SK-N-SH treated with all-trans-retinoic acid at 6 μM for 48 hours (cell line): ENCODE results near the gene USP24.

Experiments used
- ATAC-seq: fragments of 200-7000 bp; cut with Tn5 transposase; 3 replicates; pipeline ENCODE4 v1.9.1; 2020; ENCODE audit warnings: mild to moderate bottlenecking, moderate library complexity
- CREB5 ChIP-seq: fragments of 250-450 bp; sonication (Bioruptor Pico); IDR thresholded peaks from 2 replicates; pipeline ENCODE4 v1.5.1; 2020; ENCODE audit warnings: low read depth, mild to moderate bottlenecking, moderate library complexity
- CSDC2 ChIP-seq: fragments of 250-450 bp; sonication (Bioruptor Pico); IDR thresholded peaks from 2 replicates; pipeline ENCODE4 v1.5.0; 2020; ENCODE audit warnings: mild to moderate bottlenecking, moderate library complexity
- ESRRG ChIP-seq: fragments of 250-450 bp; sonication (Bioruptor Pico); IDR thresholded peaks from 2 replicates; pipeline ENCODE4 v1.6.1; 2021; ENCODE audit warnings: mild to moderate bottlenecking
- GLIS3 ChIP-seq: fragments of 250-450 bp; sonication (Bioruptor Pico); IDR thresholded peaks from 2 replicates; pipeline ENCODE4 v1.5.0; 2020; ENCODE audit warnings: mild to moderate bottlenecking, moderate library complexity
- ISL1 ChIP-seq: fragments of 250-450 bp; sonication (Bioruptor Pico); IDR thresholded peaks from 2 replicates; pipeline ENCODE4 v2.1.2; 2022; ENCODE audit warnings: mild to moderate bottlenecking, moderate library complexity
- OSR1 ChIP-seq: fragments of 250-450 bp; sonication (Bioruptor Pico); IDR thresholded peaks from 2 replicates; pipeline ENCODE4 v1.8.0; 2022; ENCODE audit warnings: moderate library complexity, mild to moderate bottlenecking, inconsistent platforms
- PATZ1 ChIP-seq: fragments of 250-450 bp; sonication (Bioruptor Pico); IDR thresholded peaks from 2 replicates; pipeline ENCODE4 v1.8.0; 2020; ENCODE audit warnings: mild to moderate bottlenecking, moderate library complexity, borderline replicate concordance
- POU6F1 ChIP-seq: fragments of 250-450 bp; sonication (Bioruptor Pico); IDR thresholded peaks from 2 replicates; pipeline ENCODE4 v1.8.0; 2021; ENCODE audit warnings: low read depth, mild to moderate bottlenecking, moderate library complexity, borderline replicate concordance
- PPARA ChIP-seq: fragments of 250-450 bp; sonication (Bioruptor Pico); IDR thresholded peaks from 2 replicates; pipeline ENCODE4 v1.5.0; 2020; ENCODE audit warnings: mild to moderate bottlenecking, borderline replicate concordance
- RARB ChIP-seq: fragments of 250-450 bp; sonication (Bioruptor Pico); IDR thresholded peaks from 2 replicates; pipeline ENCODE4 v1.8.0; 2021; ENCODE audit warnings: mild to moderate bottlenecking, moderate library complexity
- SNAI2 ChIP-seq: fragments of 250-450 bp; sonication (Bioruptor Pico); IDR thresholded peaks from 2 replicates; pipeline ENCODE4 v1.5.0; 2020; ENCODE audit warnings: mild to moderate bottlenecking, moderate library complexity
- TCF4 ChIP-seq: fragments of 250-450 bp; sonication (Bioruptor Pico); IDR thresholded peaks from 2 replicates; pipeline ENCODE4 v1.8.0; 2021; ENCODE audit warnings: mild to moderate bottlenecking, moderate library complexity, borderline replicate concordance
- TOX ChIP-seq: fragments of 250-450 bp; sonication (Bioruptor Pico); IDR thresholded peaks from 2 replicates; pipeline ENCODE4 v1.8.0; 2021; ENCODE audit warnings: mild to moderate bottlenecking, moderate library complexity, borderline replicate concordance
- ZC3H10 ChIP-seq: fragments of 250-450 bp; sonication (Bioruptor Pico); IDR thresholded peaks from 2 replicates; pipeline ENCODE4 v1.5.1; 2021; ENCODE audit warnings: mild to moderate bottlenecking, moderate library complexity
- ZFP3 ChIP-seq: fragments of 250-450 bp; sonication (Bioruptor Pico); IDR thresholded peaks from 2 replicates; pipeline ENCODE4 v1.5.0; 2020; ENCODE audit warnings: mild to moderate bottlenecking, moderate library complexity
- ZFP30 ChIP-seq: fragments of 450-650 bp; formaldehyde crosslinking; IDR thresholded peaks from 2 replicates; pipeline ENCODE4 v1.5.0; 2022; ENCODE audit warnings: mild to moderate bottlenecking, moderate library complexity
- ZNF565 ChIP-seq: fragments of 450-650 bp; formaldehyde crosslinking; conservative IDR thresholded peaks from 2 replicates; pipeline ENCODE4 v1.5.0; 2020; ENCODE audit warnings: low read depth, mild to moderate bottlenecking, moderate library complexity
- ZNF70 ChIP-seq: fragments of 450-650 bp; formaldehyde crosslinking; IDR thresholded peaks from 2 replicates; pipeline ENCODE4 v1.5.0; 2020; ENCODE audit warnings: mild to moderate bottlenecking, moderate library complexity
- ZNF8 ChIP-seq: fragments of 450-650 bp; formaldehyde crosslinking; IDR thresholded peaks from 2 replicates; pipeline ENCODE4 v1.5.0; 2020; ENCODE audit warnings: mild to moderate bottlenecking, moderate library complexity
- TF ChIP-seq, protein P1 (sequence below): fragments of 250-450 bp; sonication (Bioruptor Pico); IDR thresholded peaks from 2 replicates; pipeline ENCODE4 v1.5.0; 2020; ENCODE audit warnings: mild to moderate bottlenecking, moderate library complexity

USP24 gene

DNA sequence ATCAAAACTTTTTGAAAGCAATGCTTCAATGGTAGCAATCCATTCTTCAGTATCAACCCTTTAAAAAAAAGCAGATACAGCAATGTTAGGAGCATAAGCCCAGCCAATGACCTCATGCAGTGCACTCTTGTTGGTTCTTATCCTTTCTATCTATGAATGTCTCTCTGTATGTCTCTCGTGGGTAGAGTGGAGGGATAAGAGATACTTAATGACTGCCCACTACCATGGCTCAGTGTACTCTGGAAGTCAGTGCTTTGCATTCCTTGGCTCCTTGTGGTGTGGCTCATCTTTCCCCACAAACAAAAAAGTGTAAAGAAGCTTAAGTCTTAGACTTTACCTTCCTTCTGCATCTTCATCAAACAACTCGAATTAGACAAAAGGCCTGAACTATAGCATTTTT is 125.5 kb downstream of the USP24 start:
- TF ChIP-seq ISL1 (CRISPR knock-in tag) (no peak), CREB5 (CRISPR knock-in tag) (no peak), ZFP3 (no peak), ZC3H10 (CRISPR knock-in tag) (no peak), PPARA (CRISPR knock-in tag) (no peak), TCF4 (CRISPR knock-in tag) (no peak), ZFP30 (CRISPR knock-in tag) (no peak), ESRRG (CRISPR knock-in tag) (no peak), GLIS3 (CRISPR knock-in tag) (no peak), OSR1 (CRISPR knock-in tag) (no peak), CSDC2 (CRISPR knock-in tag) (no peak), ZNF565 (CRISPR knock-in tag) (no peak), POU6F1 (CRISPR knock-in tag) (no peak), ZNF8 (CRISPR knock-in tag) (no peak), RARB (CRISPR knock-in tag) (no peak), PATZ1 (CRISPR knock-in tag) (no peak), TOX (CRISPR knock-in tag) (no peak)
- TF ChIP-seq, protein P1, sequence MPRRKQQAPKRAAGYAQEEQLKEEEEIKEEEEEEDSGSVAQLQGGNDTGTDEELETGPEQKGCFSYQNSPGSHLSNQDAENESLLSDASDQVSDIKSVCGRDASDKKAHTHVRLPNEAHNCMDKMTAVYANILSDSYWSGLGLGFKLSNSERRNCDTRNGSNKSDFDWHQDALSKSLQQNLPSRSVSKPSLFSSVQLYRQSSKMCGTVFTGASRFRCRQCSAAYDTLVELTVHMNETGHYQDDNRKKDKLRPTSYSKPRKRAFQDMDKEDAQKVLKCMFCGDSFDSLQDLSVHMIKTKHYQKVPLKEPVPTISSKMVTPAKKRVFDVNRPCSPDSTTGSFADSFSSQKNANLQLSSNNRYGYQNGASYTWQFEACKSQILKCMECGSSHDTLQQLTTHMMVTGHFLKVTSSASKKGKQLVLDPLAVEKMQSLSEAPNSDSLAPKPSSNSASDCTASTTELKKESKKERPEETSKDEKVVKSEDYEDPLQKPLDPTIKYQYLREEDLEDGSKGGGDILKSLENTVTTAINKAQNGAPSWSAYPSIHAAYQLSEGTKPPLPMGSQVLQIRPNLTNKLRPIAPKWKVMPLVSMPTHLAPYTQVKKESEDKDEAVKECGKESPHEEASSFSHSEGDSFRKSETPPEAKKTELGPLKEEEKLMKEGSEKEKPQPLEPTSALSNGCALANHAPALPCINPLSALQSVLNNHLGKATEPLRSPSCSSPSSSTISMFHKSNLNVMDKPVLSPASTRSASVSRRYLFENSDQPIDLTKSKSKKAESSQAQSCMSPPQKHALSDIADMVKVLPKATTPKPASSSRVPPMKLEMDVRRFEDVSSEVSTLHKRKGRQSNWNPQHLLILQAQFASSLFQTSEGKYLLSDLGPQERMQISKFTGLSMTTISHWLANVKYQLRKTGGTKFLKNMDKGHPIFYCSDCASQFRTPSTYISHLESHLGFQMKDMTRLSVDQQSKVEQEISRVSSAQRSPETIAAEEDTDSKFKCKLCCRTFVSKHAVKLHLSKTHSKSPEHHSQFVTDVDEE (CRISPR knock-in tag): no peak
- no peak; the same call in 2 of the 3 replicates for ATAC-seq

DNA sequence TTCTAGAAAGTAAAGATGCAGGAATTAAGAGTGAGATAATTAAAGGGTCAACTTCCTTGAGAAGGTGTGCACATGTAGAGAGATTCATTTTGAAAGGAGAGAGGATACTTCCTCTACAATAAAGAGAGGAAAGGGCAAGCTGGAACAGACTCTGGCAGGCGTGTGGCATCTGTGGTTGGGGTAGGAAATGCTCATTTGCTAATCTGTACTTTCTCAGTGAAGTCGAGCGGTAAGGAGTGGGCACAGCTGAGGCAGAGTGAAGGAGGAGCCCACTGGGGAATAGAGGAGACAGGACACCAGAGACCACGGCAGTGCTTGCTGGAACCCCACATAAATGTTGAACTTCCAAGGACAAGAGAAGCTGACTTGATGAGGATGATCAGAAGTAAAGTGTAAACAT is 126.8 kb downstream of the USP24 start:
- no peak for ATAC-seq
- TF ChIP-seq ZFP3: no peak

- ATAC-seq: no peak
- TF ChIP-seq ZNF70 (CRISPR knock-in tag): no peak
- no peak for TF ChIP-seq ZFP30 (CRISPR knock-in tag)
- no peak for TF ChIP-seq PATZ1 (CRISPR knock-in tag)
- TF ChIP-seq OSR1 (CRISPR knock-in tag): no peak
- no peak for TF ChIP-seq ZNF565 (CRISPR knock-in tag)
- TF ChIP-seq CSDC2 (CRISPR knock-in tag): no peak
- TF ChIP-seq ESRRG (CRISPR knock-in tag): no peak
- no peak for TF ChIP-seq TCF4 (CRISPR knock-in tag)
- TF ChIP-seq SNAI2: no peak
- TF ChIP-seq TOX (CRISPR knock-in tag): no peak
These were observed 127.7 kb downstream of the USP24 start for GRCh38 chr1:55087439-55087838.
